IMR-90 (cell line): ENCODE results near the gene RFXANK. TPM values are rescaled to one million over a fixed set of nuclear protein-coding genes. Genes with fewer than 3 reads are reported as not detected.

Source experiments
- ATAC-seq: fragments of 200-7000 bp; cut with Tn5 transposase; 2 replicates; pipeline ENCODE4 v1.9.1; 2020; ENCODE audit warnings: low read depth, mild to moderate bottlenecking, moderate library complexity
- BruUV-seq: library from RNA; stranded (reverse); fragments of 400-500 nt; replicated peaks from 2 replicates; lab custom pipeline; 2021; lab: Mats Ljungman, UMichigan
- CTCF ChIA-PET: fragments of 300-600 bp; formaldehyde crosslinking; extraction: SDS; loops from one replicate; lab custom pipeline; 2021; ENCODE audit warnings: antibody characterized with exemption; lab: Yijun Ruan, JAX
- POLR2A ChIA-PET: fragments of 300-600 bp; sonication (Branson Sonifier 250); formaldehyde crosslinking; loops from one replicate; lab custom pipeline; 2022; ENCODE audit warnings: antibody characterized with exemption; ENCODE audit not compliant: unreplicated experiment; lab: Charles Lee
- DNase-seq: peaks from one replicate; pipeline ENCODE4 v3.0.0; 2013
- H2AFZ ChIP-seq: replicated peaks from 2 replicates; pipeline ENCODE3; 2013; ENCODE audit warnings: low read length, mild to moderate bottlenecking; ENCODE audit not compliant: poor library complexity
- H2AK5ac ChIP-seq: 2 replicates; pipeline ENCODE4 v1.6.1; 2013; ENCODE audit warnings: low read depth, low read length, inconsistent platforms
- H2AK9ac ChIP-seq: replicated peaks from 2 replicates; pipeline ENCODE3; 2013; ENCODE audit warnings: mild to moderate bottlenecking, low read depth, low read length, moderate library complexity; ENCODE audit not compliant: poor library complexity
- H2BK120ac ChIP-seq: 2 replicates; pipeline ENCODE4 v1.6.1; 2013; ENCODE audit warnings: low read depth, low read length, inconsistent platforms
- H2BK15ac ChIP-seq: 3 replicates; pipeline ENCODE4 v1.6.1; 2013; ENCODE audit warnings: low read depth, low read length, inconsistent platforms
- H2BK20ac ChIP-seq: 2 replicates; pipeline ENCODE4 v1.6.1; 2013; ENCODE audit warnings: low read depth, mild to moderate bottlenecking, inconsistent platforms, low read length, moderate library complexity
- H2BK5ac ChIP-seq: 2 replicates; pipeline ENCODE4 v1.6.1; 2013; ENCODE audit warnings: mild to moderate bottlenecking, low read depth, low read length, inconsistent platforms; ENCODE audit not compliant: poor library complexity, severe bottlenecking
- H3K14ac ChIP-seq: replicated peaks from 2 replicates; pipeline ENCODE4 v1.6.1; 2013; ENCODE audit warnings: low read depth, low read length, inconsistent platforms
- H3K18ac ChIP-seq: 2 replicates; pipeline ENCODE4 v1.6.1; 2013; ENCODE audit warnings: low read depth, low read length, control low read depth
- H3K23ac ChIP-seq: 2 replicates; pipeline ENCODE4 v1.6.1; 2013; ENCODE audit warnings: low read depth, low read length, inconsistent platforms
- H3K27ac ChIP-seq: 2 replicates; pipeline ENCODE4 v1.5.1; 2013; ENCODE audit warnings: mild to moderate bottlenecking, control low read depth, low read length; ENCODE audit not compliant: insufficient read depth
- H3K27me3 ChIP-seq: 2 replicates; pipeline ENCODE4 v1.6.1; 2013; ENCODE audit warnings: low read length; ENCODE audit not compliant: control insufficient read depth, insufficient read depth
- H3K36me3 ChIP-seq: 2 replicates; pipeline ENCODE4 v1.6.1; 2013; ENCODE audit warnings: low read length, mixed read lengths; ENCODE audit not compliant: control insufficient read depth, insufficient read depth
- H3K4ac ChIP-seq: 2 replicates; pipeline ENCODE4 v1.6.1; 2013; ENCODE audit warnings: low read depth, low read length, inconsistent platforms
- H3K4me1 ChIP-seq: 2 replicates; pipeline ENCODE4 v1.6.1; 2013; ENCODE audit warnings: low read length, mixed read lengths; ENCODE audit not compliant: control insufficient read depth, insufficient read depth
- H3K4me2 ChIP-seq: 2 replicates; pipeline ENCODE4 v1.6.1; 2013; ENCODE audit warnings: low read depth, mild to moderate bottlenecking, control low read depth, low read length, moderate library complexity
- H3K4me3 ChIP-seq: 2 replicates; pipeline ENCODE4 v1.5.1; 2013; ENCODE audit warnings: low read depth, mild to moderate bottlenecking, control low read depth, low read length, moderate library complexity; ENCODE audit not compliant: insufficient read depth
- H3K56ac ChIP-seq: 2 replicates; pipeline ENCODE4 v1.6.1; 2013; ENCODE audit warnings: low read length, inconsistent platforms; ENCODE audit not compliant: insufficient read depth; ENCODE audit errors: extremely low read depth
- H3K79me1 ChIP-seq, 2 experiments: 2 replicates each; pipeline ENCODE4 v1.6.1; 2013; ENCODE audit warnings: low read length in 2 of 2, inconsistent platforms in 1 of 2, low read depth in 1 of 2
- H3K9ac ChIP-seq: 2 replicates; pipeline ENCODE4 v1.6.1; 2013; ENCODE audit warnings: low read depth, low read length, control low read depth
- H3K9me1 ChIP-seq: 2 replicates; pipeline ENCODE4 v1.6.1; 2013; ENCODE audit warnings: low read length, inconsistent platforms; ENCODE audit not compliant: insufficient read depth
- H3K9me3 ChIP-seq: 2 replicates; pipeline ENCODE4 v1.6.1; 2013; ENCODE audit warnings: low read length; ENCODE audit not compliant: control insufficient read depth, insufficient read depth
- H4K20me1 ChIP-seq: 2 replicates; pipeline ENCODE4 v1.6.1; 2013; ENCODE audit warnings: low read length, inconsistent platforms; ENCODE audit not compliant: insufficient read depth
- H4K5ac ChIP-seq: 2 replicates; pipeline ENCODE4 v1.6.1; 2013; ENCODE audit warnings: mild to moderate bottlenecking, low read depth, low read length, control low read depth
- H4K8ac ChIP-seq, 2 experiments: 2 replicates each; pipeline ENCODE4 v1.6.1; 2013; ENCODE audit warnings: low read depth in 2 of 2, low read length in 2 of 2, control low read depth in 1 of 2, inconsistent platforms in 1 of 2
- H4K91ac ChIP-seq: 2 replicates; pipeline ENCODE4 v1.6.1; 2013; ENCODE audit warnings: low read depth, low read length, inconsistent platforms; ENCODE audit not compliant: insufficient read depth
- FOS ChIP-seq: fragments of 150-350 bp; IDR thresholded peaks from 2 replicates; pipeline ENCODE4 v1.6.1; 2016; ENCODE audit warnings: low read depth, low read length
- MXI1 ChIP-seq: IDR thresholded peaks from 2 replicates; pipeline ENCODE4 v1.6.1; 2012; ENCODE audit warnings: low read depth, mild to moderate bottlenecking, low read length, moderate library complexity, borderline replicate concordance
- RCOR1 ChIP-seq: IDR thresholded peaks from 2 replicates; pipeline ENCODE4 v1.6.1; 2012; ENCODE audit warnings: mild to moderate bottlenecking, low read length, improper control_type of control experiment; ENCODE audit not compliant: insufficient replicate concordance
- WGBS, 2 experiments: methylation state at CpG; one replicate each; pipeline versions ENCODE4 v1.1.5 to v1.1.7; 2013; ENCODE audit warnings: missing lambda C conversion rate in 2 of 2; ENCODE audit not compliant: insufficient read length in 1 of 2; ENCODE audit errors: extremely low coverage in 2 of 2; 5-methylcytosine and 5-hydroxymethylcytosine counted together
- dilution Hi-C: fragments of 300-500 bp; cut with HindIII; formaldehyde crosslinking; loops from one replicate; pipeline ENCODE4 v1.14.3; 2018; ENCODE audit warnings: low sequenced_read_pairs; ENCODE audit not compliant: unreplicated experiment
- in situ Hi-C: fragments of 300-500 bp; cut with MboI; formaldehyde crosslinking; loops from 3 replicates; pipeline ENCODE4 v1.14.3; 2019; ENCODE audit warnings: low sequenced_read_pairs, inconsistent platforms, mixed read lengths
- intact Hi-C: fragments of 100-400 bp; cut with micrococcal nuclease; formaldehyde crosslinking; loops from 2 replicates; pipeline ENCODE4 v1.10.0; 2022
- polyA plus RNA-seq, 3 experiments: library from polyadenylated mRNA; depleted of rRNA; stranded (reverse); fragments of >200 nt; gene quantifications; 2 replicates each; pipeline ENCODE4 v1.2.3, GENCODE V29; 2012; ENCODE audit warnings: low replicate concordance in 1 of 3
- total RNA-seq: library from RNA; depleted of rRNA; stranded (reverse); fragments of >200 nt; gene quantifications from 2 replicates; pipeline ENCODE4 v1.2.3, GENCODE V29; 2012

Gene RFXANK
- total and polyA plus RNA-seq, 2 of the 4 experiments (the other 2 are of a cell fraction): 68.3 to 97.8 TPM

DNA sequence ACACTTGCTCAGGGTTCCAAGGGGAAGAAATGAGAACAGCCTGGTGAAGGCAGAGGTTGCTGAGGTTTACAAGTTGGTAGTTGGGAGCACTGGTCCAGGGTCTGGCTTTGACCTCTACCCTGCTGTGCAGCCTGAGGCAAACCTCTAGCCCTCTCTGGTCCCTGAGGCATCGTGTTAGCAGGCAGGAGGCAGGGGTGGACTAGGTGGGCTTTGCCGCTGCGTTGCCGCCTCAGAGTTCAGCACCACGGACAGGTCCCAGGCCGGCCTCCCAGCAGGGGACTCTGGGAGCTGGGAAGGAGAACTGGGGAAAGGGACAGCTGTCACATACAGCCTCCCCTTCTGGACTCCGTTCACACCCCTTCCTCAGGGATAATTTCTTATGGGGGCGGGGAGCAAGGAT, 22.8 kb downstream of the RFXANK start:
- TF ChIP-seq MXI1 (0 out of 2 replicates have a peak, but pooled peaks have one; percentile 17), FOS (no peak), RCOR1 (peak; percentile 47)
- H3K27me3 ChIP-seq: peaks cover 29% of the 10 kb centered on the region
- no peak overlapping the region for H3K18ac ChIP-seq
- intact Hi-C loops (no loop called here), in situ Hi-C loops (no loop called here), dilution Hi-C loops (no loop called here)
- 0 out of 2 replicates have a peak, but pooled peaks cover 2% of the 10 kb centered on the region for H3K9me1 ChIP-seq
- no peak overlapping the region for H2BK120ac ChIP-seq
- ChIA-PET POLR2A (no interaction called here), CTCF (interaction anchor here (1.3 kb wide), 1 partner anchor 10 kb away, joined by 3 read pairs; no protein-coding TSS in a partner anchor)
- no peak overlapping the region for H3K23ac ChIP-seq
- H3K4me2 ChIP-seq: no peak overlapping the region
- H2BK20ac ChIP-seq: no peak overlapping the region
- no peak overlapping the region for H3K56ac ChIP-seq
- BruUV-seq: no TSS peak
- H4K91ac ChIP-seq: no peak overlapping the region
- no peak overlapping the region for H4K8ac ChIP-seq
- no peak overlapping the region for H3K4ac ChIP-seq
- no peak overlapping the region for H4K5ac ChIP-seq
- no peak overlapping the region for H3K14ac ChIP-seq
- H4K20me1 ChIP-seq: peaks cover 6% of the 10 kb centered on the region; the same call in 1 of the 2 replicates
- H3K36me3 ChIP-seq: no peaks in the 10 kb centered on the region
- peak; percentile 39 for DNase-seq
- ATAC-seq: peak; percentile 89
- no peak overlapping the region for H2AK5ac ChIP-seq
- no peaks in the 10 kb centered on the region for H3K9me3 ChIP-seq
- no peaks in the 10 kb centered on the region for H3K4me1 ChIP-seq
- no peak overlapping the region for H3K9ac ChIP-seq
- peak overlapping the region; percentile 32 for H2AFZ ChIP-seq
- 5% methylated on average over 4 of the region's 8 CpGs; no CpG with 5 or more reads in 1 of the 2 experiments for WGBS, 2 experiments
- H2BK15ac ChIP-seq: no peak overlapping the region
- H3K79me1 ChIP-seq: no peaks in the 10 kb centered on the region
- H3K27ac ChIP-seq: no peak overlapping the region
- no peak overlapping the region for H2AK9ac ChIP-seq
- no peak overlapping the region for H2BK5ac ChIP-seq
- no peak overlapping the region for H3K4me3 ChIP-seq
